WTC11 (cell line): ENCODE results near the gene RHOT1. TPM values are rescaled to one million over a fixed set of nuclear protein-coding genes. Genes with fewer than 3 reads are reported as not detected.

Experiments used
- ATAC-seq: fragments of 200-7000 bp; cut with Tn5 transposase; 2 replicates; pipeline ENCODE4 v1.10.0; 2021; ENCODE audit warnings: mild to moderate bottlenecking, moderate library complexity
- CTCF ChIA-PET: fragments of 300-600 bp; sonication (Branson Sonifier 250); formaldehyde crosslinking; loops from one replicate; lab custom pipeline; 2021; ENCODE audit warnings: antibody characterized with exemption; lab: Charles Lee
- POLR2A ChIA-PET: fragments of 350-600 bp; sonication (Branson Sonifier 250); formaldehyde crosslinking; loops from one replicate; lab custom pipeline; 2021; ENCODE audit warnings: antibody characterized with exemption; lab: Charles Lee
- DNase-seq: peaks from one replicate; pipeline ENCODE4 v3.0.0; 2021; ENCODE audit warnings: low spot score
- H3K27ac Mint-ChIP-seq: 2 replicates; pipeline ENCODE4 v1.8.0; 2021; ENCODE audit warnings: mixed read lengths
- H3K27me3 Mint-ChIP-seq: 2 replicates; pipeline ENCODE4 v1.8.0; 2021; ENCODE audit warnings: low read depth, mild to moderate bottlenecking, moderate library complexity, mixed read lengths
- H3K36me3 Mint-ChIP-seq: 2 replicates; pipeline ENCODE4 v1.8.0; 2021; ENCODE audit warnings: mixed read lengths
- H3K4me1 Mint-ChIP-seq: 2 replicates; pipeline ENCODE4 v1.8.0; 2022; ENCODE audit warnings: mixed read lengths
- H3K4me3 Mint-ChIP-seq: 2 replicates; pipeline ENCODE4 v1.8.0; 2021; ENCODE audit warnings: mild to moderate bottlenecking, moderate library complexity, mixed read lengths
- H3K9me3 Mint-ChIP-seq: 2 replicates; pipeline ENCODE4 v1.8.0; 2021; ENCODE audit warnings: mixed read lengths
- AR ChIP-seq: fragments of 250-450 bp; sonication (Bioruptor Pico); IDR thresholded peaks from 2 replicates; pipeline ENCODE4 v1.9.0; 2021; ENCODE audit warnings: mild to moderate bottlenecking
- ATF2 ChIP-seq: sonication (generic); formaldehyde crosslinking; IDR thresholded peaks from 2 replicates; pipeline ENCODE4 v1.8.1; 2022; ENCODE audit warnings: low read depth, missing genetic modification reagents, borderline replicate concordance
- ATF3 ChIP-seq: sonication (generic); formaldehyde crosslinking; conservative IDR thresholded peaks from 2 replicates; pipeline ENCODE4 v1.8.1; 2022; ENCODE audit warnings: mild to moderate bottlenecking, missing genetic modification reagents
- CTCF ChIP-seq: fragments of 200-600 bp; IDR thresholded peaks from 2 replicates; pipeline ENCODE4 v1.8.0; 2022; ENCODE audit warnings: antibody characterized with exemption
- E2F5 ChIP-seq: sonication (generic); formaldehyde crosslinking; IDR thresholded peaks from 2 replicates; pipeline ENCODE4 v1.8.1; 2022; ENCODE audit warnings: mild to moderate bottlenecking, moderate library complexity, missing genetic modification reagents
- FOXK1 ChIP-seq: sonication (generic); formaldehyde crosslinking; IDR thresholded peaks from 2 replicates; pipeline ENCODE4 v1.8.0; 2022; ENCODE audit warnings: mild to moderate bottlenecking, moderate library complexity, missing genetic modification reagents
- FOXP4 ChIP-seq: sonication (generic); formaldehyde crosslinking; IDR thresholded peaks from 2 replicates; pipeline ENCODE4 v1.8.0; 2022; ENCODE audit warnings: mild to moderate bottlenecking, missing genetic modification reagents
- GABPB1 ChIP-seq: sonication (generic); formaldehyde crosslinking; IDR thresholded peaks from 2 replicates; pipeline ENCODE4 v1.8.1; 2023; ENCODE audit warnings: mild to moderate bottlenecking, missing genetic modification reagents
- HMGXB4 ChIP-seq: sonication (generic); formaldehyde crosslinking; IDR thresholded peaks from 2 replicates; pipeline ENCODE4 v1.8.1; 2023; ENCODE audit warnings: mild to moderate bottlenecking, moderate library complexity, missing genetic modification reagents
- IRF1 ChIP-seq: sonication (generic); formaldehyde crosslinking; IDR thresholded peaks from 2 replicates; pipeline ENCODE4 v1.8.0; 2023; ENCODE audit warnings: missing genetic modification reagents
- MXD4 ChIP-seq: fragments of 250-450 bp; sonication (Bioruptor Pico); IDR thresholded peaks from 2 replicates; pipeline ENCODE4 v1.8.0; 2021; ENCODE audit warnings: mild to moderate bottlenecking, moderate library complexity, borderline replicate concordance
- NFYB ChIP-seq: sonication (generic); formaldehyde crosslinking; conservative IDR thresholded peaks from 2 replicates; pipeline ENCODE4 v1.8.0; 2022; ENCODE audit warnings: low read depth, missing genetic modification reagents
- NR3C1 ChIP-seq: sonication (generic); formaldehyde crosslinking; conservative IDR thresholded peaks from 2 replicates; pipeline ENCODE4 v1.8.1; 2023; ENCODE audit warnings: low read depth, mild to moderate bottlenecking, missing genetic modification reagents
- PRRX2 ChIP-seq: fragments of 250-450 bp; sonication (Bioruptor Pico); IDR thresholded peaks from 2 replicates; pipeline ENCODE4 v1.8.0; 2021; ENCODE audit warnings: mild to moderate bottlenecking
- TEAD4 ChIP-seq: sonication (generic); formaldehyde crosslinking; IDR thresholded peaks from 2 replicates; pipeline ENCODE4 v1.8.0; 2022; ENCODE audit warnings: mild to moderate bottlenecking, missing genetic modification reagents
- ZNF121 ChIP-seq: sonication (generic); formaldehyde crosslinking; IDR thresholded peaks from 2 replicates; pipeline ENCODE4 v1.8.0; 2023; ENCODE audit warnings: missing genetic modification reagents
- ZNF232 ChIP-seq: sonication (generic); formaldehyde crosslinking; IDR thresholded peaks from 2 replicates; pipeline ENCODE4 v1.8.0; 2022; ENCODE audit warnings: mild to moderate bottlenecking, missing genetic modification reagents
- total RNA-seq: library from RNA; stranded (reverse); gene quantifications from 3 replicates; pipeline ENCODE4 v1.2.3, GENCODE V29; 2021

The RHOT1 gene
- total RNA-seq, 1 experiment from 2014 or later = 28.9 TPM

- Mint-ChIP-seq H3K36me3 (no peaks in the 10 kb centered on the region), H3K4me3 (no peak overlapping the region), H3K27ac (peak overlapping the region; percentile 37; the same call in 1 of the 2 replicates), H3K27me3 (no peaks in the 10 kb centered on the region), H3K9me3 (no peaks in the 10 kb centered on the region), H3K4me1 (peaks cover 17% of the 10 kb centered on the region)
- POLR2A ChIA-PET = no interaction called here
- TF ChIP-seq FOXP4 (CRISPR knock-in tag) (no peak), ATF3 (CRISPR knock-in tag) (no peak), NR3C1 (no peak), ZNF121 (CRISPR knock-in tag) (no peak), ATF2 (CRISPR knock-in tag) (no peak), E2F5 (no peak), TEAD4 (no peak), FOXK1 (CRISPR knock-in tag) (no peak), GABPB1 (no peak), AR (CRISPR knock-in tag) (no peak), ZNF232 (CRISPR knock-in tag) (no peak), IRF1 (CRISPR knock-in tag) (no peak), CTCF (no peak), HMGXB4 (no peak), PRRX2 (CRISPR knock-in tag) (no peak), MXD4 (no peak), NFYB (no peak)
- DNase-seq = no peak
- ATAC-seq = peak; percentile 48
- CTCF ChIA-PET = interaction anchor here (0.8 to 1.7 kb wide), 2 partner anchors 9 to 95 kb away, joined by 4 to 5 read pairs; partner anchors contain the start of gene LRRC37B
These were observed 40.1 kb upstream of the RHOT1 start for GRCh38 chr17:32102172-32102571.
